HG03108 (cell line): ENCODE results near the gene S100A1.
"Not testable (repeated sequence)": the region's sequence is repeated elsewhere in the genome, so short reads cannot be mapped to it uniquely, and the experiment has no call there.

Experiments
- ATAC-seq: cut with Tn5 transposase; IDR thresholded peaks from one replicate; pipeline ENCODE4 v1.9.1; 2021; ENCODE audit warnings: moderate library complexity; ENCODE audit not compliant: unreplicated experiment

The S100A1 gene

DNA sequence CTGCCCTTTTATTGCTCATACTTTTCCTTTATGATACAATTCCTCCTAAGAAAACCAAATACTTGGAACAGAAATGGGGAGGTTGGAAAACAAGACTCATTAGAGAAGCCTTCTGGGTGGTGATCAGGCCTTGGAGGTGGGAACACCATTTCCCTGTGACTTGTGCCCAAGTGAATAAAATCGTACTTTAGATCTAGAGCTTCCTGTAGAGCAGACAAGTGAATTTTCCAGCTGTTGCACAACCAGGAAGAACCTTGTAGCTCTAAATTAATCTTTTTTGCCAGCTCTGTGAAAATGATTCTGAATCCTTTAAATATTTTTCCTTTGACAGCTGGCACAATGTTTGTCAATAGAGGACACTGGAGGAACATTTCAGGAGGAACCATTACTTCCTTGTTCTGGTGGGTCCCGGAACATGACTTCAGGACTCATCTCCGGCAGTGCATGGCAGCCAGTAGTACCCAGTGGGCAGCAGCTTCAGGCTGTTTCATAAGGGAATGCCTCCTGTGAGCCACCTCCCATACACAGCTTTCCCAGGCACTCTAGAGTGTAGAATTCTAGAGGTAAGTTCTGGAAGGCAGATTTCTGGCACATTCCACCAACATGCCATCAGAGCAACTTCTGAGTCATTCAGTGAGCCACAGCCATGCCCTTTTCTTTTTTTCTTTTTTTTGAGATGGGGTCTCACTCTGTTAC, 24.7 kb downstream of the S100A1 start:
- ATAC-seq = no peak

DNA sequence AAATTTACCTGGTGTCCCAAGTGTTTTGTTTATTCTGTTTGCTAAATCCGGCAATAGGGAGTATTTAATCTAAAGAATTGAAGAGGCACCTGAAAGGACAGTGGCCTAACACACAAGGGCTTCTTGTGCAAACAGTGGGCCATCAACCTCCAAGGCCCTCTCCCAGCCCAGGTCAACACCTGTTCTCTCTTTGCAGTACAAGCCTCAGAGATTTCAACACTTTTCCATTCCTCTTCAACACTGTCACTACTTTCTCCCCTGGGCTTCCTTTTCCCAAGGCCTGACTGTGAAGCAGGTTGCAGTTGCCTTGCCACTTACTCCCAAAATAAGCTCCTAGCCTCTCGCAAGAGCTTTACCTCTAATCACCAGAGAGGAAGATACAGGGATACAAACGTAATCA, 27.1 kb downstream of the S100A1 start:
- no peak for ATAC-seq

DNA sequence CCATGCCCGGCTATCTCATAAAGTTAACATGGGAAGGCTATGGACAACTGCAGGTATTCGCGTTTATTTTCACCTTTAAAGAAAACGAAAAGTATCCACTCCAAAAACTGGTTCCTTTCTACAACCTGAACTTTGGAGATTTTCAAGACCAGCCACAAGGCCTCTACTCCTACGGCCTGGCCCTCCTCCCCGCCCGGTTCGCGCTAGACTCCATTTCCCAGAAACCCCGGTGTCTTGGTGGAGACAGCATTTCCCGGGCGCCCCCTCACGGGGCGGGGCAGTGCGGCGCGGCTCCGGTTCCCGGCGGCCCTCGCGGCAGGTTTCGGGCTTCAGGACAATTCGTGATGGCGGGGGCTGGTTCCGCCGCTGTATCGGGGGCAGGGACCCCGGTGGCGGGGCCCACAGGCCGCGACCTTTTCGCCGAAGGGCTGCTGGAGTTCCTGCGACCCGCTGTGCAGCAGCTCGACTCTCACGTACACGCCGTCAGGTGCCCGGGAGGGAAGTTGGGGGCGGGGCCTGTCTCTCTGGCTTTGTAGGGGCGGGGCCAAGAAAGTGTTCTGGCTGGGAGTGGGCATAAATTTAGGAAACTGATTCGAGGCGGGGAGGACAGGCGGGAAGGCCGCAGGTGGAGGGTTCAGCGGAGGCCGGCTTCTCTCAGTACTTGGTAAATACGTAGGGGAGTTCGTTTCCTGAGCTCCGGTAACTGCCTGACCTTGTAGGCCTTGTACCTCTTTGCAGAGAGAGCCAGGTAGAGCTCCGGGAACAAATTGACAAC, 30.4 kb downstream of the S100A1 start, which contains the start of gene SNAPIN:
TSS of gene SNAPIN (plus strand) at position 304 of the 775 bp plus-strand sequence. CDS start at position 345, 41 bp downstream.
- ATAC-seq = peak; percentile 77

DNA sequence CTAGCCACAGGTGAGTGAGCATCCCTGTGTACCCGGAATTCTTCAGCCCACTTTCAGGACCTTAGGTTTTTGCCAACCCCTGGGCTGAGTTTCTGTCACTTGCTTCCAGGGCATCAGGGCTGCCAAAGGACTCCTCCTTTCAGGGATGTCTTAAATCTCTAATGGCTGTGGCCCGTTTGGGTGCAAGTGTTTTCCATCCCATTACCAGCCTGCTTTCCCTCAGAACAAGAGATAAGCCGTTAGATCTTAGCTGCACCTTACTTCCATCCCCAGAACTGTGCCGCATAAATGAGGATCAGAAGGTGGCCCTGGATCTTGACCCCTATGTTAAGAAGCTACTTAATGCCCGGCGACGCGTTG, 30.9 kb downstream of the S100A1 start:
- ATAC-seq = no peak

DNA sequence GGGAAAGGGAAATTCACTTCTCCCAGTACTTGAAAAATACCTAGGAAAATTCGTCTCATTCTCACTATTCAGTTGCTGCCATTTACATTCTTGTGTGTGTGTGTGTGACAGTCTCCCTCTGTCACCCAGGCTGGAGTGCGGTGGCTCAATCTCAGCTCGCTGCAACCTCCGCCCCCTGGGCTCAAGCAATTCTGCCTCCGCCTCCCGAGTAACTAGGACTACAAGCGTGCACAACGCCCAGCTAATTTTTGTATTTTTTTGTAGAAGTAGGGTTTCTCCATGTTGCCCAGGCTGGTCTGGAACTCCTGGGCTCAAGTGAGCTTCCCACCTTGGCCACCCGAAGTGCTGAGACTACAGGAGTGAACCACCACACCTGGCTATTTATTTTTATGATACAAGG, 31.4 kb downstream of the S100A1 start:
- no peak for ATAC-seq

DNA sequence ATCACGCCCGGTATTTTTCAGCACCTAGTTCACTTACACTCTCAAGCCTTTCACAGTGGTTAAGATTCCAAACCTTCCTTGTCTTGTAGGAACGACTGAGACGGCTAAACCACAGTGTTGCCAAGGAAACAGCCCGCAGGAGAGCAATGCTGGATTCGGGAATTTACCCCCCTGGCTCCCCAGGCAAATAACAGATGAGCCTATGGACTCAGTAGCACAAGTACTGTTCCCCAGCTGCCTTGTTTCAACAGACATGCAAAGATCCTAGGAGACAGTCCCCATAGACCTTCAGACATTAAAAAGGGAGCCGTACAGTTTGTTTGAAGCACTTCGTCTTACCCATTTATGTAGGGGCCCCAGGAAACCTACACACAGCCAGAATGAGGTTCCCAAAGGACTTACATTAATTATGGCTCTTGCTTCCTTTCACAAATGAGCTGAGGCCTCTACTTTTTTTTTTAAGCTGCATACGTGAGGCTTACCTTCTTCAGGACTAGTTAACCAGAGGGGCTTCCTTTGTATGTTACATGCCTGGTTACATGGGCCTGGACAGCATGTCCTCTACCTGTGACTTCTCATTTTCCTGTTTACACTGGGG, 33.0 kb downstream of the S100A1 start:
- ATAC-seq = no peak

DNA sequence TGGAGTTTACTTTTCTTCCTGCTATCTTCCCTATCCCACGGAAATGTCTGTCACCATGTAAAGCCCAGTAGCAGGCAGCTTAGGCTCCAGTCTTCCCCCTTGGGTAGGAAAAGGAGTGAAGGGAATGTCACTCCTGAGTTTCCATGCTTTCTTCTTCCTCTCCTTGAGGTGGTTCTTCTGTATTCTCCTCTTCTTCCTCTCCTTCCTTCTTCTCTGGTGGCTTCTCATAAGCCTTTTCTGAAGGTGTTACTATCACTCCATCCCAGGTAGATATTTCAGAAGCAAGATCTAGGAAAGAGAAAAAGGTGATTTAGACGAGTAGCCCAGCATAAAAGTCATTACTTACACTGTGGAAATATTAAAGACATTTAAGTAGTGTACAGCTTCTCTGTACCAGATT, 34.0 kb downstream of the S100A1 start:
- no peak for ATAC-seq

DNA sequence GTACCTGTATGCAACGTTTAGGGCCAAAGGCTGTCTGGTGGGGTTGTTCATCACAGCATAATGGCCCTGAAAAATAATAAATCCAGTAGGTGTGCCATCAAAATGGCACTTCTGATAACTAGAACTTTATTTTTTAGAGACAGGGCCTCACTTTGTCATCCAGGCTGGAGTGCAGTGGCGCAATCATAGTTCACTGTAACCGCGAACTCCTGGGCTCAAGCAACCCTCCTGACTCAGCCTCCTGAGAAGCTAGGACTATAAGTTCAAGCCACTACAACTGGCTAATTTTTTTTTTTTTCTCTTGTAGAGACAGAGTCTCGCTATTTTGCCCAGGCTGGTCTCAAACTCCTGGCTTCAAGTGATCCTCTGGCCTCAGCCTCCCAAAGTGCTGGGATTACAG, 35.0 kb downstream of the S100A1 start:
- ATAC-seq = no peak

DNA sequence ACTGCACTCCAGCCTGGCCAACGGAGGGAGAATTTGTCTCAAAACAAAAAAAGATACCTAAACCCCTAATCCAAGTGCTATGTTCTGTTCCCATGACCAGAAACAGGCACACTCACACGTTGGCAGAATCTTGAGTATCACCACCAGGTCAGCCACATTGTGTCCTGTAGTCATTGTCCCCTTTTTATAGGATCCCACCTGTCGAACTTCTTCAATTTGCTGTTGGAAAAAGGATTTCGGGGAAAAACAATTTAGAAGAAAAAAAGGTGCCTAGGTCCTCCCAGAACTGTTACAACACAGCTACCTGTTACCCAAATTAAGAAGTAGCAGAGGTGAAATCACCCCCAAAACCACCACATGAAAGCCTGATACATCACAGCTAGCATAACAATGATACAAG, 39.2 kb downstream of the S100A1 start:
- ATAC-seq = no peak

DNA sequence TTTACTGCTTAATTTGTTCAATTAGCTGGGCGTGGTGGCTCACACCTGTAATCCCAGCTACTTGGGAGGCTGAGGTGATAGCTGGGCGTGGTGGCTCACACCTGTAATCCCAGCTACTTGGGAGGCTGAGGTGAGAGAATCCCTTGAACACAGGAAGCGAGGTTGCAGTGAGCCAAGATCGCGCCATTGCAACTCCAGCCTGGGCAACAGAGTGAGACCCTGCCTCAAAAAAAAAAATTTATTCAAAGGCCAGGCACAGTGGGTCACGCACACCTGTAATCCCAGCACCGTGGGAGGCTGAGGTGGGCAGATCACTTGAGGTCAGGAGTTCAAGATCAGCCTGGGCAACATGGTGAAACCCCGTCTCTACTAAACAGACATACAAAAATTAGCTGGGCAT, 40.4 kb downstream of the S100A1 start:
- not testable (repeated sequence) for ATAC-seq

DNA sequence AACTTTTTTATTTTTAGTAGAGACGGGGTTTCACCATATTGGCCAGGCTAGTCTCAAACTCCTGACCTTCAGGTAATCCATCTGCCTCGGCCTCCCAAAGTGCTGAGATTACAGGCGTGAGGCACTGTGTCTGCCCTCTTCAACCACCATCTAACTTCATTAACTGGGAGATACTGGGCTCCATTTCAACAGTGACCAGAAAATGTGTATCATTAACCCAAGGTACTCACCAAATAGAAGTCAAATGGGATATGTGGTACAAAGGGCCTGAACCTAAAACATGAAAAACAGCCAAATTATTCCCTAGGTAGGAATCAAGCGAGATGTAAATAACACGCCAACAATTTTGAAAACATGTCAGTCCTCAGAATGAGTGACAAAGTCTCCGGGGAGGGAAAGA, 41.4 kb downstream of the S100A1 start:
- ATAC-seq = no peak

DNA sequence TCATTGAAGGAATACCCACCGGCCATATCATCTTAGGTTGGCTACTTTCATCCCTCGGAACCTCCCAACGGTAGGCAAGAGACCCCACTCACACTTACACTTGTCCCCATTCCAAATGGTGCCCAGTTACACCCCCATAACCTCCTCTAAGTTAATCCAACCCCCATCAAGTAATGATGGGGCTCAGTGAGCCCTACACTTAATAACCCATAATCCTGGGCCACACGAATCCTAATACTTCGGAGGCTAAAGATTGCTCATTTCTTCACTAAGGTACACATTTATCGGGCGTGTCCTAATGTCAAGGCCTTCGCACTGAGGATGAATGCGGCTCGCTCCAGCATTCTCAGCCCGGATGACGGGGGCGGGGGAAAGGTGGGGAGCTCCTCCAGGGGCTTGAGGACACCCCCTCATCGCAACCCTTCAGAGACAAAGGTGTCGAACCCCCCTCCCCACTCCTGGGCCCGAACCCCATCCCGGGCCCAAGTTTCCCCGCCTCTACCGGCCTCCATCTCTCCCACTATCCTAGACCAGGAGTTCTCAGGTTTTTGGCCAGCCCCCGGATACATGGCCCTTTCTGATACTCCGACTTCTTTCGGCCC, 42.1 kb downstream of the S100A1 start:
- no peak for ATAC-seq

DNA sequence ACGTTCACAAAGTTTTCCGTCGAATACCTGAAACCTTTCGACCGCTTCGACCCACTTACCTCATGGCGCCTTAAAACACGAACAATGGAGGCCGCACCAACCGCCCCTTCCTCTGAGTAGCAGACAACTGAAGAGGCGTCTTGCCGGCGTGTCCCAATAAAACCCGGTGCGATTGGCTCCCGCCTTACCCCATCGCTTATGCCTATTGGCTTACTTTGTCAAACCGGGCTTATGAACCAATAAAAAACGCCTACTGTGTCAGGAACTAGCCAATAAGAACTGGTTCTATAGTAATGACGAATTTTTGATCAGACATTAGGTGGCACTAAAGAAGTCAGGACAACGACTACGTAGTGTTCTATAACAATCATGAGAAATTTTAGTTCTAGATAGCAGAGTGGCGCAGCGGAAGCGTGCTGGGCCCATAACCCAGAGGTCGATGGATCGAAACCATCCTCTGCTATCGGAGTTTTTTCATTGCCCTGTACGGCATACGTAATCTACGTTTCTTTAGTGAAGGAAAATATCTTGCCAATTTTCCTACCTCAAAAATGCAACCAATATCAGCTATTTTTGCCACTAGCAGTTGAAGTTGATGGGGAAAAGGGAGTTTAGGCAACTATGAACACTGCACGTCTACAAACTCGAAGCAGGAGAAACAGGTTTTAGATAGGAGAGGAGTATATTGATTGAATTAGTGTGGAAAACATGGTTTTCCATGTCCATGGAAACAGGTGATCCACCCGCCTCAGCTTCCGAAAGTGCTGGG, 42.8 kb downstream of the S100A1 start, which contains the start of gene ILF2:
TSS of gene ILF2 (minus strand) at position 135 of the 769 bp plus-strand sequence. CDS start at position 64, 71 bp downstream.
- peak; percentile 89 for ATAC-seq

DNA sequence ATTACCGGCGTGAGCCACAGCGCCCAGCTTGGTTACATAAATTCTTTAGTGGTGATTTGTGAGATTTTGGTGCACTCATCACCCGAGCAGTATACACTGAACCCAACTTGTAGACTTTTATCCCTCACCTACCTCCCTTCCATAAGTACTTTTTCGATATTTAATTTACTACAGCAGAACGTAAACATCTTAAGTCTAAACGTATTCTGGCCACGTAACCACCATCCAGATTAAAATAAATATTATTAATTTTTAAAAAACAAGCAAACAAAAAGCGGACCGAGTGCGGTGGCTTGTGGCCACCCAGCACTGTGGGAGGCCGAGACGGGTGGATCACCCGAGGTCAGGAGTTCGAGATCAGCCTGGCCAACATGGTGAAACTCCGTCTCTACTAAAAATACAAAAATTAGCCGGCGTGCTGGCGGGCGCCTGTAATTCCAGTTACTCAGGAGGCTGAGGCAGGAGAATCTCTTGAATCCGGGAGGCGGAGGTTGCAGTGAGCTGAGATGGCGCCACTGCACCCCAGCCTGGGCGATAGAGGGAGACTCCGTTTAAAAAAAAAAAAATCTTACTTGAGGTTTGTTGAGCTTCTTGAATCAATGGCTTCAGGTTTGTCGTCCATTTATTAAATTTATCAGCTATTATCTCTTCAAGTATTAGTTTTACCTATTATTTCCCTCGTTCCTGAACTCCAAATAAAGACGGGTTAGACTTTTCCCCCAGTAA, 43.6 kb downstream of the S100A1 start:
- ATAC-seq = not testable (repeated sequence)

DNA sequence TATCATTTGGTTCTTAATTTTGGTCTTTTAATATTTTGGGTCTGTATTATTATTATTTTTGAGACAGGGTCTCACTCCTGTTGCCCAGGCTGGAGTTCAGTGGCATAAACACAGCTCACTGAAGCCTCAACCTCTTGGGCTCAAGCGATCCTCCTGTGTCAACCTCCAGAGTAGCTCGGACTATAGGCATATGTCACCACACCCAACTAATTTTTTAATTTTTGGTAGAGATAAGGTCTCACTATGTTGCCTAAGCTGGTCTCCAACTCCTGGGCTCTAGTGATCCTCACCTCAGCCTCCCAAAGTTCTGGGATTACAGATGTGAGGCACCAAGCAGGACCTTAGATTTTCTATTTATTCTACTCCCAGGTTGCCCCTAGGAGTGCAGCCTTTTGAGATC, 45.3 kb downstream of the S100A1 start:
- no peak for ATAC-seq

DNA sequence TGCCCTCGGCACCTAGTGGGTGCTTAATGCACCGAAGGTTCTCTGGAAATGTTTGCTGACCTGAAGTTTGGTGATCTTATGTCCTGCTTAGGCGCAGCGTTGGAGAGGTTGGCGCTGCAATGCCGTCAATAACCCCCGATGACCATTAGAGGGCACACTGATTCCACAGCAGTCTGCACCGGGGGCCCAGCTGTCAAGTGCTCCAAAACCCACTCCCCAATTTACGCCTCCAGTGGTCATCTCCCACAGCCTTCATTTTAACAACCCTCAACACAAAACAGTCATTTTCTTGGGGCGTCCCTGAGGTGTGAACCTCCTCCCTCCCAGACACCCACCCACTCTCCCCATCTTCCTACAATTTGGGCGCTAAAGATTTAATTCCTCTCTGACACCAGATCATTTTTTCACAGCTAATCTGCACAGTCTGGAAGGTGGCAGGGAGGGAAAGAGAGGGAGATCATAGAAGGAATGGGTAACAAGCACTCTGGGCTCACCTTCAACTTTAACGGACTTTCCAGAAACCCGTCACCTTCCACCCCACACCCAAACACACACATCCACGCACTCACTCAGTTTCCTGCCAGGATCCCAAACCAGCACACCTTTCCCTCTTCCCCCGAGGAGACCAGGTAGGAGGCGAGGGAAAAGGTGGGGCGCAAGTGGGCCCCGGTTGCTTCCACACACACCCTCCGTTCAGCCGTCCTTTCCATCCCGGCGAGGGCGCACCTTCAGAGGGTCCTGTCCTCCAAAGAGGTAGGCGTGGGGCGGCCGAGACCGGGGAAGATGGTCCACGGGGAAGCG, 49.7 kb downstream of the S100A1 start:
- no peak for ATAC-seq

DNA sequence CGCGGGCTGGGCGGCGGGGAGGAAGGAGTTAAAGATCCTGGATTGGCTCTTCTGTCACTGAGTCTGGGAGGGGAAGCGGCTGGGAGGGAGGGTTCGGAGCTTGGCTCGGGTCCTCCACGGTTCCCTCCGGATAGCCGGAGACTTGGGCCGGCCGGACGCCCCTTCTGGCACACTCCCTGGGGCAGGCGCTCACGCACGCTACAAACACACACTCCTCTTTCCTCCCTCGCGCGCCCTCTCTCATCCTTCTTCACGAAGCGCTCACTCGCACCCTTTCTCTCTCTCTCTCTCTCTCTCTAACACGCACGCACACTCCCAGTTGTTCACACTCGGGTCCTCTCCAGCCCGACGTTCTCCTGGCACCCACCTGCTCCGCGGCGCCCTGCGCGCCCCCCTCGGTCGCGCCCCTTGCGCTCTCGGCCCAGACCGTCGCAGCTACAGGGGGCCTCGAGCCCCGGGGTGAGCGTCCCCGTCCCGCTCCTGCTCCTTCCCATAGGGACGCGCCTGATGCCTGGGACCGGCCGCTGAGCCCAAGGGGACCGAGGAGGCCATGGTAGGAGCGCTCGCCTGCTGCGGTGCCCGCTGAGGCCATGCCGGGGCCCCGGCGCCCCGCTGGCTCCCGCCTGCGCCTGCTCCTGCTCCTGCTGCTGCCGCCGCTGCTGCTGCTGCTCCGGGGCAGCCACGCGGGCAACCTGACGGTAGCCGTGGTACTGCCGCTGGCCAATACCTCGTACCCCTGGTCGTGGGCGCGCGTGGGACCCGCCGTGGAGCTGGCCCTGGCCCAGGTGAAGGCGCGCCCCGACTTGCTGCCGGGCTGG, 50.5 kb downstream of the S100A1 start, which contains the start of gene NPR1:
TSS of gene NPR1 (plus strand) at position 170 of the 818 bp plus-strand sequence. CDS start at position 591, 421 bp downstream.
- ATAC-seq = no peak
